ENCODE results near the gene EFS. TPM values are rescaled to one million over a fixed set of nuclear protein-coding genes. Genes with fewer than 3 reads are reported as not detected.

Gene EFS
- total and polyA plus RNA-seq, 9 donors, result 20.8 to 51.4 (median 43.9) TPM

Other genes starting within 250 kb of the EFS start
- gene CEBPE, start 245.9 kb downstream of the EFS start, total RNA-seq, result 0.13 TPM
- under 1 TPM; 0.12 to 0.33 (median 0.16) TPM for gene CEBPE, start 245.9 kb downstream of the EFS start, polyA plus RNA-seq (ENCODE audit: insufficient read depth in 1 of 8, insufficient read length in 8 of 8, low replicate concordance in 1 of 8)
- gene SLC7A8, start 181.5 kb downstream of the EFS start, total RNA-seq, result 4.2 TPM
- gene SLC7A8, start 181.5 kb downstream of the EFS start, polyA plus RNA-seq (ENCODE audit: insufficient read depth in 1 of 8, insufficient read length in 8 of 8, low replicate concordance in 1 of 8), result 10 to 100 TPM in 2 of 8 donors, 1 to 10 TPM in 6; 2.6 to 10.6 (median 5.0) TPM
- gene RNF212B, start 127.2 kb downstream of the EFS start, total RNA-seq, result not detected
- under 1 TPM in 1 of 8 donors, not detected in 7; 0.52 TPM for gene RNF212B, start 127.2 kb downstream of the EFS start, polyA plus RNA-seq (ENCODE audit: insufficient read depth in 1 of 8, insufficient read length in 8 of 8, low replicate concordance in 1 of 8)
- gene HOMEZ, start 79.0 kb downstream of the EFS start, total RNA-seq, result 8.6 TPM
- gene HOMEZ, start 79.0 kb downstream of the EFS start, polyA plus RNA-seq (ENCODE audit: insufficient read depth in 1 of 8, insufficient read length in 8 of 8, low replicate concordance in 1 of 8), result 10 to 100 TPM in 5 of 8 donors, 1 to 10 TPM in 3; 8.9 to 12.6 (median 11.1) TPM
- gene PPP1R3E, start 62.3 kb downstream of the EFS start, total RNA-seq, result 7.5 TPM
- 10 to 100 TPM in 5 of 8 donors, 1 to 10 TPM in 3; 8.0 to 19.2 (median 12.3) TPM for gene PPP1R3E, start 62.3 kb downstream of the EFS start, polyA plus RNA-seq (ENCODE audit: insufficient read depth in 1 of 8, insufficient read length in 8 of 8, low replicate concordance in 1 of 8)
- gene BCL2L2, start 58.3 kb downstream of the EFS start, total RNA-seq, result 15.1 TPM
- gene BCL2L2, start 58.3 kb downstream of the EFS start, polyA plus RNA-seq (ENCODE audit: insufficient read depth in 1 of 8, insufficient read length in 8 of 8, low replicate concordance in 1 of 8), result 10 to 100 TPM; 26.1 to 39.3 (median 31.6) TPM
- gene PABPN1, start 43.7 kb downstream of the EFS start, total RNA-seq, result 58.2 TPM
- 100 to 1,000 TPM; 103 to 134 (median 123) TPM for gene PABPN1, start 43.7 kb downstream of the EFS start, polyA plus RNA-seq (ENCODE audit: insufficient read depth in 1 of 8, insufficient read length in 8 of 8, low replicate concordance in 1 of 8)
- 15.5 TPM for gene SLC22A17, start 12.3 kb downstream of the EFS start, total RNA-seq
- 10 to 100 TPM; 18.2 to 26.8 (median 20.3) TPM for gene SLC22A17, start 12.3 kb downstream of the EFS start, polyA plus RNA-seq (ENCODE audit: insufficient read depth in 1 of 8, insufficient read length in 8 of 8, low replicate concordance in 1 of 8)
- not detected for gene IL25, start 7.6 kb upstream of the EFS start, total RNA-seq
- not detected for gene IL25, start 7.6 kb upstream of the EFS start, polyA plus RNA-seq (ENCODE audit: insufficient read depth in 1 of 8, insufficient read length in 8 of 8, low replicate concordance in 1 of 8)
- 1.1 TPM for gene CMTM5, start 11.9 kb upstream of the EFS start, total RNA-seq
- gene CMTM5, start 11.9 kb upstream of the EFS start, polyA plus RNA-seq (ENCODE audit: insufficient read depth in 1 of 8, insufficient read length in 8 of 8, low replicate concordance in 1 of 8), result 1 to 10 TPM in 6 of 8 donors, under 1 TPM in 2; 0.88 to 4.5 (median 2.5) TPM
- gene MYH6, start 43.1 kb upstream of the EFS start, total RNA-seq, result 0.66 TPM
- gene MYH6, start 43.1 kb upstream of the EFS start, polyA plus RNA-seq (ENCODE audit: insufficient read depth in 1 of 8, insufficient read length in 8 of 8, low replicate concordance in 1 of 8), result 1 to 10 TPM; 3.4 to 7.2 (median 4.4) TPM
- gene MYH7, start 70.5 kb upstream of the EFS start, total RNA-seq, result 124 TPM
- 100 to 1,000 TPM; 345 to 948 (median 605) TPM for gene MYH7, start 70.5 kb upstream of the EFS start, polyA plus RNA-seq (ENCODE audit: insufficient read depth in 1 of 8, insufficient read length in 8 of 8, low replicate concordance in 1 of 8)
- 45.8 TPM for gene NGDN, start 104.5 kb upstream of the EFS start, total RNA-seq
- 10 to 100 TPM; 37.0 to 46.9 (median 39.6) TPM for gene NGDN, start 104.5 kb upstream of the EFS start, polyA plus RNA-seq (ENCODE audit: insufficient read depth in 1 of 8, insufficient read length in 8 of 8, low replicate concordance in 1 of 8)
- 0.35 TPM for gene ZFHX2, start 186.6 kb upstream of the EFS start, total RNA-seq
- gene ZFHX2, start 186.6 kb upstream of the EFS start, polyA plus RNA-seq (ENCODE audit: insufficient read depth in 1 of 8, insufficient read length in 8 of 8, low replicate concordance in 1 of 8), result 1 to 10 TPM; 1.2 to 2.5 (median 1.8) TPM
- 8.2 TPM for gene THTPA, start 191.1 kb upstream of the EFS start, total RNA-seq
- 10 to 100 TPM; 11.1 to 14.2 (median 13.4) TPM for gene THTPA, start 191.1 kb upstream of the EFS start, polyA plus RNA-seq (ENCODE audit: insufficient read depth in 1 of 8, insufficient read length in 8 of 8, low replicate concordance in 1 of 8)
- gene AP1G2, start 202.6 kb upstream of the EFS start, total RNA-seq, result 9.5 TPM
- 10 to 100 TPM; 13.9 to 30.0 (median 19.7) TPM for gene AP1G2, start 202.6 kb upstream of the EFS start, polyA plus RNA-seq (ENCODE audit: insufficient read depth in 1 of 8, insufficient read length in 8 of 8, low replicate concordance in 1 of 8)
- gene JPH4, start 213.6 kb upstream of the EFS start, total RNA-seq, result 0.53 TPM
- 1 to 10 TPM in 4 of 8 donors, under 1 TPM in 4; 0.26 to 3.0 (median 0.95) TPM for gene JPH4, start 213.6 kb upstream of the EFS start, polyA plus RNA-seq (ENCODE audit: insufficient read depth in 1 of 8, insufficient read length in 8 of 8, low replicate concordance in 1 of 8)